Measurements from ENCODE around the gene GPR39. TPM values are rescaled to one million over a fixed set of nuclear protein-coding genes. Genes with fewer than 3 reads are reported as not detected.

GPR39 gene
- total RNA-seq, 1 experiment from 2014 or later, result 20.9 TPM

DNA sequence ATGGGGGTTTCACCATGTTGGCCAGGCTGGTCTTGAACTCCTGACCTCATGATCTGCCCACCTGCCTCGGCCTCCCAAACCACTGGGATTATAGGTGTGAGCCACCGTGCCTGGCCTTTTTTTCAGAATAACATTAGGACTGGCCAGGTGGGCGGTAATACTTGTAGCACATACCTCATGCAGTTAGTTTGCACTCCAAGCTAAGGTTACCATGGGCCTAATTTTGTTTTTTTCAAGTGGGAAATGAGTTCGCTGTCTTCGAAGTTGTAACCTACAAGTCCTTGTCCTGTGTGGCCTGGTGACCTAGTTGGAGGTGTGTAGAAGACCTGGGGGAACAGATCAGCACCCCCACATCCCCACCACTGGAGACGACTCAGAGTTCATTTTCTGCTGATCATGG, 178.6 kb downstream of the GPR39 start:
- no peak overlapping the region for H3K4me3 ChIP-seq
- CTCF ChIA-PET, result no interaction called here
- POLR2A ChIA-PET (ENCODE audit: unreplicated experiment), result no interaction called here
- H3K27me3 ChIP-seq (ENCODE audit: insufficient read depth, low read depth), result no peaks in the 10 kb centered on the region
- no peaks in the 10 kb centered on the region; the same call in none of the 2 replicates for H4K20me1 ChIP-seq (ENCODE audit: insufficient read depth)
- H3K9me2 ChIP-seq (ENCODE audit: insufficient read depth), result no peaks in the 10 kb centered on the region
- H3K9me3 ChIP-seq (ENCODE audit: insufficient read depth, low read depth), result no peaks in the 10 kb centered on the region
- BruUV-seq (replicated peaks), result no TSS peak
- no peak overlapping the region for H3K27ac ChIP-seq
- DNase-seq, result no peak
- TF ChIP-seq, protein P1, sequence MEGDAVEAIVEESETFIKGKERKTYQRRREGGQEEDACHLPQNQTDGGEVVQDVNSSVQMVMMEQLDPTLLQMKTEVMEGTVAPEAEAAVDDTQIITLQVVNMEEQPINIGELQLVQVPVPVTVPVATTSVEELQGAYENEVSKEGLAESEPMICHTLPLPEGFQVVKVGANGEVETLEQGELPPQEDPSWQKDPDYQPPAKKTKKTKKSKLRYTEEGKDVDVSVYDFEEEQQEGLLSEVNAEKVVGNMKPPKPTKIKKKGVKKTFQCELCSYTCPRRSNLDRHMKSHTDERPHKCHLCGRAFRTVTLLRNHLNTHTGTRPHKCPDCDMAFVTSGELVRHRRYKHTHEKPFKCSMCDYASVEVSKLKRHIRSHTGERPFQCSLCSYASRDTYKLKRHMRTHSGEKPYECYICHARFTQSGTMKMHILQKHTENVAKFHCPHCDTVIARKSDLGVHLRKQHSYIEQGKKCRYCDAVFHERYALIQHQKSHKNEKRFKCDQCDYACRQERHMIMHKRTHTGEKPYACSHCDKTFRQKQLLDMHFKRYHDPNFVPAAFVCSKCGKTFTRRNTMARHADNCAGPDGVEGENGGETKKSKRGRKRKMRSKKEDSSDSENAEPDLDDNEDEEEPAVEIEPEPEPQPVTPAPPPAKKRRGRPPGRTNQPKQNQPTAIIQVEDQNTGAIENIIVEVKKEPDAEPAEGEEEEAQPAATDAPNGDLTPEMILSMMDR (conservative IDR thresholded peaks at IDR 0.05), result no peak
- no peak for TF ChIP-seq EZH2 (IDR thresholded peaks at IDR 0.05; ENCODE audit: low read depth)
- H3K4me2 ChIP-seq, result no peak overlapping the region
- no peaks in the 10 kb centered on the region for H3K4me1 ChIP-seq (replicated peaks; ENCODE audit: insufficient read depth)
- H3F3A ChIP-seq (ENCODE audit: insufficient read depth, low read depth), result no peaks in the 10 kb centered on the region; the same call in 1 of the 2 replicates
- no peak overlapping the region for H2AFZ ChIP-seq
- peaks cover 25% of the 10 kb centered on the region; the same call in 1 of the 2 replicates for H3K79me2 ChIP-seq (ENCODE audit: low read depth)
- intact Hi-C loops (cut with micrococcal nuclease; ENCODE audit: unreplicated experiment), result no loop called here
- 0 out of 2 replicates have a peak, but pooled peaks cover 4% of the 10 kb centered on the region for H3K36me3 ChIP-seq (ENCODE audit: low read depth)

DNA sequence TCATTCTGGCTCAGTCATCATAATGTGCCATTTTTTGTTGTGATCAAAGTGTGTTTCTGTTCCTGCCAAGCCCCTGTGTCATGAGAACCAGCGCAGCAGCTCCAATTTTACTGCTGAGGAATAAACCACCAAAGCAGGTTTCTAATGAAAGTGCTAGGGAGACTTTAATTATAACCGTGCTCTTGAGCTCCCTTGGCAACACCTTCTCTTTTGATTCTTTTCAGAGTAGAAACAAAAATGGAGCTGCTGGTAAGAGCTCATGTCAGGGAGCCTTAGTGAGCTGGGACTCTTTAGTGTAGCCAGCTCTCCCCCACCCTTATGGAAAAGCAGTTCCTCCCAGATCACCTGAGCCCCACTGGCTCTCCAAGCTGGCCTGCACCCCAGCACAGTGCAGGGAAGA, 179.1 kb downstream of the GPR39 start:
- TF ChIP-seq, protein P1 (conservative IDR thresholded peaks at IDR 0.05), result no peak
- no peak for TF ChIP-seq EZH2 (IDR thresholded peaks at IDR 0.05; ENCODE audit: low read depth)
- no peaks in the 10 kb centered on the region for H3K4me1 ChIP-seq (replicated peaks; ENCODE audit: insufficient read depth)
- no peak overlapping the region for H3K4me3 ChIP-seq
- no peak for DNase-seq
- H3K9me3 ChIP-seq (ENCODE audit: insufficient read depth, low read depth), result no peaks in the 10 kb centered on the region
- POLR2A ChIA-PET (ENCODE audit: unreplicated experiment), result no interaction called here
- no peak overlapping the region for H2AFZ ChIP-seq
- 0 out of 2 replicates have a peak, but pooled peaks cover 4% of the 10 kb centered on the region for H3K36me3 ChIP-seq (ENCODE audit: low read depth)
- no peaks in the 10 kb centered on the region for H3K9me2 ChIP-seq (ENCODE audit: insufficient read depth)
- no peaks in the 10 kb centered on the region; the same call in 1 of the 2 replicates for H4K20me1 ChIP-seq (ENCODE audit: insufficient read depth)
- peaks cover 21% of the 10 kb centered on the region; the same call in 1 of the 2 replicates for H3K79me2 ChIP-seq (ENCODE audit: low read depth)
- H3K27me3 ChIP-seq (ENCODE audit: insufficient read depth, low read depth), result no peaks in the 10 kb centered on the region
- H3K27ac ChIP-seq, result no peak overlapping the region
- H3K4me2 ChIP-seq, result no peak overlapping the region
- intact Hi-C loops (cut with micrococcal nuclease; ENCODE audit: unreplicated experiment), result no loop called here
- H3F3A ChIP-seq (ENCODE audit: insufficient read depth, low read depth), result no peaks in the 10 kb centered on the region; the same call in 1 of the 2 replicates
- no TSS peak for BruUV-seq (replicated peaks)
- CTCF ChIA-PET, result no interaction called here

DNA sequence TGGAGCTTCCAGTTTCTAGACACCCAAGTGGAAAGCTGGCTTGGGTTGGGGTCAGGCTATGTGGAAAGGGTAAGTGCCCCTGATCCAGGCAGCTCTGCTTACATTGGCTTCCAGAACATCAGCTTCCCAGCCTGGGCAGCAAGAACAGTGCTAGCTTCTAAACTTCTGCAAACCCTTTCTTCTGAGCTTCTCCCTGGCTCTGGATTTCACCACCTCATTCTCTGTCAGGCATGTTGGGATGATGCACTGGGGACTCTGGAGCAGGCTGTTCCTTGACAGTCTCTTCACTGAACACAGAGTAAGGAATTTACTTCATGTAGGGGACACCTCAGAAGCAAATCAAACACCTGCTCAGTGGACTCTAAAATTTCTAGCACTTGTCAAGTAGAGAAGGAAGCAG, 180.6 kb downstream of the GPR39 start:
- Histone ChIP-seq H3K4me3 (no peak overlapping the region), H3K4me2 (no peak overlapping the region), H3K36me3 (ENCODE audit: low read depth) (0 out of 2 replicates have a peak, but pooled peaks cover 4% of the 10 kb centered on the region), H3K27ac (no peak overlapping the region), H3K4me1 (replicated peaks; ENCODE audit: insufficient read depth) (no peaks in the 10 kb centered on the region), H3F3A (ENCODE audit: insufficient read depth, low read depth) (no peaks in the 10 kb centered on the region; the same call in 1 of the 2 replicates), H3K79me2 (ENCODE audit: low read depth) (peaks cover 21% of the 10 kb centered on the region; the same call in 1 of the 2 replicates), H3K9me2 (ENCODE audit: insufficient read depth) (no peaks in the 10 kb centered on the region), H3K27me3 (ENCODE audit: insufficient read depth, low read depth) (no peaks in the 10 kb centered on the region), H3K9me3 (ENCODE audit: insufficient read depth, low read depth) (no peaks in the 10 kb centered on the region), H2AFZ (no peak overlapping the region), H4K20me1 (ENCODE audit: insufficient read depth) (no peaks in the 10 kb centered on the region)
- BruUV-seq (replicated peaks), result no TSS peak
- ChIA-PET POLR2A (ENCODE audit: unreplicated experiment) (no interaction called here), CTCF (no interaction called here)
- TF ChIP-seq, protein P1 (conservative IDR thresholded peaks at IDR 0.05), result no peak
- TF ChIP-seq EZH2 (IDR thresholded peaks at IDR 0.05; ENCODE audit: low read depth), result no peak
- intact Hi-C loops (cut with micrococcal nuclease; ENCODE audit: unreplicated experiment), result no loop called here
- DNase-seq, result no peak
